NOMO-1 treated with DMSO at 0.1 percent for 48 hours (cell line): Measurements from ENCODE around the gene SLIT1.

Source experiments
- DNase-seq: peaks from one replicate; lab custom pipeline; 2025; ENCODE audit not compliant: unreplicated experiment; lab: John Stamatoyannopoulos, UW

Gene SLIT1

DNA sequence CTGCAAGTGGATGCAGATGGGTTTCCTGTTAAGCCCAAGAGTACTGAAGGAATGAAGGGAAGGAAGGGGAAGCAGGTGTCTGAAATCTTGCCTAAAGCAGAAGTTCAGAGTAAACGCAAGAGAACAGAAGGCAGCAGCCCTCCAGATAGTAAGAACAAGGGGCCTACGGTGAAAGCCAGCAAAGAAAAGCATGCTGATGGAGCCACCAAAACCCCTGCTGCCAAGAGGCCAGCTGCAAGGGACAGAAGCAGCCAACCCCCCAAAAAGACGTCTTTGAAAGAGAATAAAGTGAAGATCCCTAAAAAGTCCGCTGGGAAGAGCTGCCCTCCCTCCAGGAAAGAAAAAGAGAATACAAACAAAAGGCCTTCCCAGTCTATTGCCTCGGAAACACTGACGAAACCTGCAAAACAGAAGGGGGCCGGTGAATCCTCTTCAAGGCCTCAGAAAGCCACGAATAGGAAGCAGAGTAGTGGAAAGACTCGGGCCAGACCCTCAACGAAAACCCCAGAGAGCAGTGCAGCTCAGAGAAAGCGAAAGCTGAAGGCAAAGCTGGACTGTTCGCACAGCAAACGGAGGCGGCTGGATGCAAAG, 201.1 kb downstream of the SLIT1 start:
- DNase-seq = no peak

DNA sequence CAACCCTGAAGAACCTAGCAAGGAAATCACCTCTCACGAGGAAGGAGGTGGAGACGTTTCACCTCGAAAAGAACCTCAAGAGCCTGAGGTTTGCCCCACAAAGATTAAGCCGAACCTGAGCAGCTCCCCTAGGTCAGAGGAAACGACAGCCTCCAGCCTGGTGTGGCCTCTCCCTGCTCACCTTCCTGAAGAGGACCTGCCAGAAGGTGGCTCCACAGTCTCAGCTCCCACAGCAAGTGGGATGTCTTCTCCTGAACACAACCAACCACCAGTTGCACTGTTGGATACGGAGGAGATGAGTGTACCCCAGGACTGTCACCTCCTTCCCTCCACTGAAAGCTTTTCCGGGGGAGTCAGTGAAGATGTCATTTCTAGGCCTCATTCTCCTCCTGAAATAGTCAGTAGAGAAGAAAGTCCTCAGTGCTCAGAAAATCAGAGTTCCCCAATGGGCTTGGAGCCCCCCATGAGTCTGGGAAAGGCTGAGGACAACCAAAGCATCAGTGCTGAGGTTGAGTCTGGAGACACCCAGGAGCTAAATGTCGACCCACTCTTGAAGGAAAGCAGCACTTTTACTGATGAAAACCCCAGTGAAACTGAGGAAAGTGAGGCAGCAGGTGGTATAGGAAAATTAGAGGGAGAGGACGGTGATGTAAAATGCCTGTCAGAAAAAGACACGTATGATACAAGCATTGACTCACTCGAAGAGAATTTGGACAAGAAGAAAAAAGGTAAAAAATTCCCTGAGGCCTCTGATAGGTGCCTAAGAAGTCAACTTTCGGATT, 203.4 kb downstream of the SLIT1 start:
- no peak for DNase-seq

DNA sequence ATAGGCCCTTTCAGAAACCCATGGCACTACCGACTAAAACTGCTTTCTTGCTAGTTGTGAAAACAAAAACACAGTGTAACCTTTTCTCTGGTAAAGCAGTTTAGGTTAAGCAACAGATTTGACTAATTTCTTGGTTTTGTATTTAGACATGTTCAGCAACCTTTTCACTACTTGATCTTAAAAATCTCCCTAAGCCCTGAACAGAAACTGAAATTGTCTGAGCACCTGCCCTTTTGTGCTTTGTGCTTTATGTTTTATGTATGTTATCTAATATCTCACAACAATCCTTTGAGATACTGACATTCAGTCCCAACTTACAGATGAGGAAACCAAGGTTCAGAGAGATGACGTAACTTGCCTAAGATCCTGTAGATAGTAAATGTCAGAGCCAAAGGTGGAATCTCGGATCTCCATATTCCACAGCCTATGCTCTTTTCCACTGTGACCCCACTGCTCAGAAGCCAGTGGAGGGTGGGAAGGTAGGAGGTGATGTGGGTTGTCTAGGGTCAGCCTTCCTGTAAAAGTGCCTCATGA, 207.1 kb downstream of the SLIT1 start:
- DNase-seq = no peak

DNA sequence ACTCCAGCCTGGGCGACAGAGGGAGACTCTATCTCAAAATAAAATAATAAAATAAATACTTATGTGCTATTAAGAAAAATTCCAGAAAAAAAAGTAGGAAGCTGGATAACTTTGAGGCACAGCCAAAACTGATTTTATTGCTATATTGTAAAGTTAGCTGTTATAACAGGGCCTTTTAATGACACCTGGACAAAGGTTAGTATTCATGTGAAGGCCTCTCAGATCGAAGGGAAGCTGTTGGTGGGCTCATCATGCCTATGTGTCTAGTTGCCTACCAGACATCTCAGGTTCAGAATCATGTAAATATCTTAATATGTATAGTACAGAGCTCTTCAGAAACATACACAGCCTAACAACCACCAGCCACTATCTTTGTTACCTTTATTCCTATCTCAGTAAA, 210.6 kb downstream of the SLIT1 start:
- no peak for DNase-seq

DNA sequence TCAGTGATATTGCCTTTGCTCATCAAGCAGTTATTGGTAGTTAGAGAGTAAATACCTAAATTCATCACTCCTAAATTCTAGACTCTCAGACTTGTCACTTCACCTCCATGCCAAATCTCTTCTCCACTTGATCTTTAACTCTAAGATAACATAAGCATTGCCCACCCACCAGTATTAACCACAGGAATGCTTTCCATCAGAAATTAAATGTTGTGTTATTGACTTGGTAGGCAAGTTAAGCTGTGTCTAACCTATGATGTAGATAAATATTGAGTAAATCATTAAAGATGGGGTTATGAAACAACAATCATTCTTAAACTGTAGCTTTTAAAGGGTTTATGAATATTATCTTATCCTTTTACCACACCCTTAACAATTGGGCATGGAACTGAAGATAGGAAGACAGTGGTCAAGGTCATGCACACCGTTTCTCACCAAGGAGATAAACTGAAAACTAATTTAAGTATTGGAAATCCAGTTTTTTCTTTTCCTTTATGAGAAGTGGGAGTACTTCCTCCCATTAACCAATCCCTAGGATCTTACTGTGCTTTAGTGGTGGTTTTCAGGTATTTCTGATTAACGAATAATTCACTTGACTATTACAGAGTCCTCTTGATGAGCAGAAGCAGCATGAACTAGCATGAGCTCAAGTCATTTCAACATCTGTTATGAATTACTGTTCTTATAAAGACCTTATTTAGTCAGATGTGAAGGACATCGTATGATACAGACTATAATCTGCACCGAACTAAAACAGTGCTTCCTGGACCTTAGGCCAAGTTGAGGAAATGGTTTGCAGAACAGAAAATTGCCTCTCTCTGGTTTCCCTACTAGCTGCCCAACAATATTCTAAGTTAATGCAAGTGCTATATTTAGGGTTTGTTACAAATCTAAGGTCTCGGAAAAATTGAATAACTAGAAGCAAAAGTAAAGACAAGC, 211.7 kb downstream of the SLIT1 start:
- peak; percentile 26 for DNase-seq

DNA sequence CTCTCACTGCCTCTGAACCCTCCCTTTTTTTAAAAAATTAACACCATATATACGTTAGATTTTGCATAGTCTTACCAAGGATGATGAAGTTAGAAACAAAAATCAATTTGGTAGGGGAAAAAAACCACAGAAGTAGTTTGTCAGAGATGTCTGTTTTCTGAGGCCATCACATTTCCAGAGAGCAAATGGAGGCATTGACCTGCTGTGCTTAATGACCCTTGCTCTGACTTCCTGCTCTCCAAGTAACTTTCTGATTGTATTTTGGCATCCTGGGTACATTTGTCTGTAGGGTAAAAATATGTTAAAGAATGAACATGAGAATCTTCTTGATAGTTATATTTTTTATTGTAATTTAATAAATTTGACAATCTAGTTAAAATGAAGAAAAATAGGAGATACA, 213.5 kb downstream of the SLIT1 start:
- DNase-seq = no peak

DNA sequence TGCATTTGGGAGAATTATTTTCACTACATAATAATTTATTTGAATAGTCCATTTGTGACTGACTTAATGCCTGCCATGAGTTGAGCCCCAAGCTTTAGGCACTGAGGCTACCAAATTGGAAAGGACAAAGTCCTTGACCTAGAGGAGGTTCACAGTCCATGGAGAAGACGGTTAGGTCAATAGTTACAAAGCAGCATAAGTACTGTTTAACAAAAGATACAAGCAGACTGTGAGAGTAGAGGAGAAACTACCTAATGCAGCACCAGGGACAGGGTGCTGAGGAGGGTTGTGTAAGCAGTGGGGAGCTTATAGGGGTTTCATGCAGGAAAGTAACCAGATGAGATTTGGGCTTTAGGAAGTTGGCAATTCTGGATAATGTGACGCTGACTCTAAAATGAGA, 214.4 kb downstream of the SLIT1 start:
- DNase-seq = no peak

DNA sequence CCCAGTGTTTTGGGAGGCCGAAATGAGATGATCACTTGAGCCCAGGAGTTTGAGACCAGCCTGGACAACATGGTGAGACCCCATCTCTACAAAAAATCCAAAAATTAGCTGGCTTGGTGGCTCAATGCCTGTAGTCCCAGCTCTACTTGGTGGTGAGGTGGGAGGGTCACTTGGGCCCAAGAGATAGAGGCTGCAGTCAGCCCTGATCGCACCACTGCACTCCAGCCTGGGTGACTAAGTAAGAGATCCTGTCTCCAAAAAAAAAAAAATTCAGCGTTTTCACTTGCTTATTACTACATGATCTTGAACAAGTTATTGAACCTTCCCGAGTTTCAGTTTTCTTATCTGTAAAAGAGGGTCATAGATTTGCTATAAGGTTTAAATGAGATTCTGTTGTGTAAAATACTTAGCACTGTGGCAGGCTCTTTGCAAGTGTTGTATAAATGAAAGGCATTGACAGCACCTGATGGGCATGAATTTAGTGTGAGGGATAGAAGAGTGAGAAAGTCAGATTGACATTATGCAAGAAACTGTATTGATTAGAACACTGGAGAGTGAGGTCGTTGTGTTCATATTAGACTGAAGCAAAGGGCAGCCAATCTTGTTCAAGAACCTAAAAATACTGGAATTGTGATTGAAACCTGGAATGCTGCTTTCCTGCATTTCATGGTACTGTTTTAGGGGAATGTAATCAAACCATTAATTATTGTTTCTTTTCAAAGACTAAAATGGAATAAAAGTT, 216.9 kb downstream of the SLIT1 start:
- no peak for DNase-seq

DNA sequence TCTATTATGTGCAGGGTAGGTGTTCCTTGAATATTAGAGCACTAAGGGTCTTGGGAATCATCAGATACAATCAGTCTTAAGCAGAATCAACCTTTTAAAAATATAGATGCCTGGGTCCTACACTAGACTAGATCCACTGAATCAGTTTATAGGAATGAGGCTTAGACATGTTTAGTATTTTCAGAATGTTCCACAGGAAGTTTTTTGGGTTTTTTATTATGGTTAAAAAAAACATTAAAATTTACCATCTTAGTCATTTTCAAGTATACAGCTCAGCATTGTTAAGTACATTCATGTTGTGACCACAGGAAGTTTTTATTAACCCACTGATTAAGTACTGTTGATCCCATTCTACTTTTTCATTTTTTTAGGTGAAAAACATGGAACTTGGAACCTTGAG, 217.9 kb downstream of the SLIT1 start:
- DNase-seq = no peak

DNA sequence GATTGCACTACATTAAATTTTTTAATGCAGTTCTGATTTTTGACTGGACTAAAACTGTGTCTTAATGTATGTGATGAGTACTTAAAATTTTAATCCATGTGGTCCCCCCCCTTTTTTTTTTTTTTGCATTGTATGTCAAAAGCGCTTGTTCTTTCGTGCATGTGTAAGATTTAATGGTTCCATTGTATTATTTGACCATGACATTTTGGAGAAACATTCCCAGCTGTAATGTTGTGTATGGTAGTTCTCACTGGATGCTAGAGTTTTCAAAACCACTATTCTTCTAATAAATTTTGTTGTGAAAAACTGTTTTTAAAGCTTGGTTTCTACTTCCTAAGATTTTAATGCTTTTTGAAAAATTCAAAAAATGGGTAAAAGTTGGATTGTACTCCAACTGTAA, 221.6 kb downstream of the SLIT1 start:
- DNase-seq = no peak

DNA sequence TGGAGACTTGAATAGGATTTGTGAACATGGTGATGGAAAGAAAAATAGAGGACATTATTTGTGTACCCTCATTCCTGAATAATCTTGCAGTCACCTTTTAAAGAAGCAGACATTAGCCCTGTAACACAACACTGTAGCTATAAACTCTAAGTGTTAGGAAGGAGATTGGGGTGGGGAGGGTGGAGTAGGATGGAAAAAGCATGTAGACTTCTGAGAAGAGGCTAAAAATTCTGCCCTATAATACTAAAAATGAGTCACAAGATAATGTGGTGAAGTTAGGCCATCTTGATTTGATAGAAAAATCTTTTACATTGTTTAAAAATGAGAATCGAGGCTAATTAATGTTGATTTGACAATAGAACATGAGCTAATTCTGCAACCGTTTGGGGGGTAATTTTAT, 224.9 kb downstream of the SLIT1 start:
- DNase-seq = no peak

DNA sequence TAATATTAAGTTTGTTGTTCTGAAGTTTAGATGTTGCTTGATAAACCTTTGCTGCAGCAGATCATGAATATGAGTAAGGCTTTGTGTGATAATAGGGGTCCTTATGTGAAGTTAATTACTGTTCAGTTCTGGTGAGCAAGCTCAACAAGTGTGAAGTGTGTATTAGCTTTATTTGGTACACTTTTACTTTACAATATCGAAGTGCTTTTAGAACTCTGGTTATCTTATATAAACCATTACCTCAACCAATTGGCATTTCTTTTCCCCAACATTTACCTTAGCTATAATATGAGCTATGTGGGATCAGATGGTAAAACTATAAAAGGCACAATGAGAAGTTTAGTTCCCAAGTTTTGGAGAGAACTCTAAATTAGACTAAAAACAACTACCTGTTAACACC, 226.0 kb downstream of the SLIT1 start:
- no peak for DNase-seq

DNA sequence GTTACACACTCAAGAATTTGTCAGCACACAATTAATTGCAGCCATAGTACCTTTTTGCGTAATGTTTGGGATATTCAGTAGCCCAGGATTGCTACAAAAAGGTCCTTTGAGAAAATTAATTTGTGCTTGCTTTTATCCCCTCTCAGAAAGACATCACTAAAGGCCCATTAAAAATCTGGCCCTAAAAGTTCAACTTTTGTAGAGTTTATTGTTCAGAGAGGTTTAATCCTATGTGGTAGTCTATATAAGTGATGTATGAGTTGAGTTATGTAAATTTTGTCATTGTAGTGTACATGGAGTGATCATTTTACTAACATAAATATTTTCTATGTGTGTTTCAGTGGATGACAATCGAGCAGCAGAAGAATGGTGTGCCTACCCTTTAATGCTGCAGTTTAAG, 227.7 kb downstream of the SLIT1 start:
- no peak for DNase-seq

DNA sequence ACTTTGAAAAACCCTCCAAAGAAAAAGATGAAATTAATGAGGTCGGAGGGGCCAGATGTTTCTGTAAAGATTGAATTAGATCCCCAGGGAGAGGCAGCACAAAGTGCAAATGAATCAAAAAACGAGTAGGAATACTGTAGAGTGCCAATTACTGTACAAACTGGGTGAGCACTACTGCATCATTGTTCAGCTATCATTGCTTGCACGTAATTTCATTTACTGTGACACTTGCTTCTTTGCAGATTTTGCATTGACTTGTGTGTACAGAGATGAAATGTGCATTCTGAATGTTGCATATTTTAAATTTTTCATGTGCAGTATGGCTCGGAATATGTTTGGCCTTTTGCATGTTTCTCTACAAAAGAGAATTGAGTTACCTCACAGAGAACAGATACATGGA, 230.0 kb downstream of the SLIT1 start:
- no peak for DNase-seq

DNA sequence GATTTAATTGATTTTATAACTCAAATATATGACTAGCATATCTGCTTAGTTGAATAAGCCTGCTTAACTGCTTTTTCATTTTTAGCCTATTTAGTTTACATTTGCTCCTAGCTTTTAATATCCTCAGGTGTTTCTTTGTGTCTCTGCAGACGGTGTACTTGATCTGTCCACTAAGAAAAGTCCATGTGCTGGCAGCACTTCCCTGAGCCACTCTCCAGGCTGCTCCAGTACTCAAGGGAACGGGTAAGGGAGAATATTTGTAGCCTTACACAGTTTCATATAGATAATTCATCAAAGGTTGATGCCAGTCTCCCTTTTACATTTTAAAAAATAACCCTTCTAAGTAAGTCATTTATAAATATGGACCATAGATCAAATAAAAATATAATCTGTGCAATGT, 233.8 kb downstream of the SLIT1 start:
- no peak for DNase-seq

DNA sequence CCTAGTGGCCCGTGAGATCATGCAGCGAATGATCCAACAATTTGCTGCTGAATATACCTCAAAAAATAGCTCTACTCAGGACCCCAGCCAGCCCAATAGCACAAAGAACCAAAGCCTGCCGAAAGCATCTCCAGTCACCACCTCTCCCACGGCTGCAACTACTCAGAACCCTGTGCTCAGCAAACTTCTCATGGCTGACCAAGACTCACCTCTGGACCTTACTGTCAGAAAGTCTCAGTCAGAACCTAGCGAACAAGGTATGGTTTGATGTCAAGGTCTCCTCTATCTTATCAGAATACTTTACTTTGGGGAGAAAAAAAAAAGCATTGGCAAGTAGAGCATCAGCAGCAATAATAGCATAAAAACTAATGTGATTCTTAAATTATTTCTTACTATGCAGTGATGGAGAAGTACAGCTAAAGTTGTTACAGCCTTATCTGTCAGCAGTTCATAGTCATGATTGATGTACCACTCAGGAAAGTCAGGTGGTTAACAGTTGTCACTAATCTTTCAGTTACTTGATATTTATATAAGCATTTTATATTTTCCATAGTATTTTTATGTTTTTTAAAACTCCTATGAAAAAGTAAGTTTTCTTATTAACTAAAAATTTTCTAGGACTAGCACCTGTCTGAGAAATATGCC, 236.6 kb downstream of the SLIT1 start:
- no peak for DNase-seq
